Hematopoietic multipotent progenitor cell treated with erythropoietin and hydrocortisone succinate and interleukin-3 and kit ligand, for 6 days (in vitro differentiated cells): Measurements from ENCODE around the gene SUSD4.

ENCODE experiments used
- DNase-seq: peaks from one replicate; pipeline ENCODE4 v3.0.0-alpha.2; 2015

SUSD4 gene

GRCh38 chr1:223248001-223248769 is 115.8 kb downstream of the SUSD4 start:
- no peak for DNase-seq

DNA sequence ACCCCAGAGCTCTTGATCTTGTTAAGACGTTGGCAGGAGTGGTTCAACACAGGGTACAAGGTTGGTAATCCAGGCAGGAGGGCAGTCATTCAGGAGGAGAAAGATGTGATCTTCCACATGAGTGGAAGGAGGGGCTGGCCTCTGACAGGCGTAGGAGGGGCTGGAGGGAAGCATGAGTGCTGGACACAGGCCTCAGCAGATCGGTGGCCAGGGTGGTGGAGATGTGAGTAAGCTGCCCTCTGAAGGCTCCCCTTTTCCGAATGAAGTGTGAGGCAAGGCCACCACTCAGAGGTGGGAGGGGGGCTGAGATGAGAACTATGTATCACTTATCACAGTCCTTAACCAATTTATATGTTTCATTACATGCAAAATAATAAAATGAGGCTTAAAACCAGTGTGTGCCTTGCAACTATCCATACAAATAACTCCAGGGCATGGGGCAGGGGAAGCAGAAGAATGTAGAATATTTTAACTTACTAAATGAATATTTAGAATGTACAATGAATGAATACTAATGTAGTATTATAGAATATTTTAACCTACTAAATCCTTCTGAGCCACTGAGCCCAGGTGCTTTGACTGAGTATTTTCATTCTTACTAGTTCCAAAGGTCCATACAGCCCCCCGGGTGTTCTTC is 117.4 kb downstream of the SUSD4 start:
- DNase-seq, result no peak

- DNase-seq, result no peak
Measured at GRCh38 chr1:223245983-223246382, 118.0 kb downstream of the SUSD4 start.

DNA sequence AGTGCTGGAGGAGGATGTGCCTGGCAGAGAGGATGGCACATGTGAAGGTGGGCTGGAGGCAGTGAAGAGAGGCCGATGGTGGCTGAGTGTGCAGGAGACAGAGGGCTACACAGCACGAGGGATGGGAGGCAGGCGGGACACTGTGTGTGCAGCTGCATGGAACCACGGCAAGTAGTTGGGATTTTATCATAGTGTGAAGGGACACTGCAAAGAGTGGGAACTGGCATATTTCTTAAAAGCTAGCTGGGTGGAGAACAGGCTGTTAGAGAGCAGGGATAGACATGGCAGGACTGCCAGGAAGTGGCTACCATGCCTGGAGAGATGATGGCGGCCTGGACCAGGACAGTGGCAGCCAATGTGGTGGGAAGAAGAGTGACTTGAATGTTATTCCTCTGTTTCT is 118.6 kb downstream of the SUSD4 start:
- no peak for DNase-seq

DNA sequence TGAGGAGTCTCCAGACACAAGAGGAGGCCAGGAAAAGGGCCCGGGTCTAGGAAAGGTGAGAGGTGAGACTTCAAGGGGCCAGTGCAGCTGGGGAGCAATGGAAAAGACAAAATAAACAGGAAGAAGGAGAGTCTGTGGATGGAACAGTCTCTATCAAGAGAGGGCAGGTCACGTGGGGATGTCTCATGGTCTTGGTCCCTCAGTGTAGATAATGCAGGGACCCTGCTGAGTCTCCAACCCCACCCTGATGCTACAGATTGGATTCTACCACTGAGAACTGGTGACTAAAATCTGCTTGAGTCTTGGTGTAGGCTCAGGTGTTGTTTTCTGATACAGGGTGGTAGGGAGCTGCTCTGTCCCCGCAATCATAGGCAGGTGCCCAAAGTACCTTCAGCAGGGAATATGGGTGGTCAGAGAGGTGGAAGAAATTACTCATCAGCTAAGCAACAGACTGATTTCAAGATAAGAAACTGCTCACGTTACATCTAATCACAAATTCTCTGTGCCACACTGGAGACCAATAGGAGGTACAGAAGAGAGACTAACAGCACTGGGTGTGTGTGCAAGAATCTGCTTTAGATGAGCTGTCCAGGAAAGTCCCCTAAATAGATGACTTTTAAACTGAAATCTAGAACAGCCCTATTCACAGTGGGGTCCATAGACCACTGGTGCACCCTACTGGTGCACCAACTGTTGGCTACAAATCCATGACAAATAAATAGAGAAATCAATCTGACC is 119.4 kb downstream of the SUSD4 start:
- DNase-seq, result peak; percentile 34

DNA sequence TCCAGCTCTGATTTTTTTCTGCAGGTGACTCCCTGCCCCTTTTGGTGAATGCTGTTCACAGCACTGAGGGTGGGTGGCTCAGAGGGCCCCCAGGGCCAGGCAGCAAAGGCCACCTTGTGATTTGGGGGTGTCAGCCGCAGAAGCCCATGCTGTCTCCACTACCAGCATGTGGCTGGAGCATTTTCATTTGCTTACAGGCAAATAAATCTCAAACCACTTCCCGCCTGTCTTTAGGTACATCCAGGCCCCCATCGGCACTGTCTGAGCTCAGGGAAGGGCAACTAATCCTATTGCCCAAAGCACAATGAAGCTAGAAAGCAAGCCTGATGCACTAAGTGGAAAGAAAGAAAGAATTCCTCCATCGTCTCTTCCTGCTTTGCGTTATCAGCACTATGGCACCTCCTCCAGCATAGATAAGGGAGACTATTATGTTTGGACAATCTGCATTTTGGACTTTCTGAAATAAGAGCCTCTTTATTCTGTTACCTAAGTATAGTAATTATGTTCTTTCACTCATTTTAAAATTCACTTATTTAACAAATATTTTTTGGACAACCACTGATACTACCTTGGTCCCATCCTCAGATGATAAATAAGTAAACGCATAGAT is 120.4 kb downstream of the SUSD4 start:
- no peak for DNase-seq

DNA sequence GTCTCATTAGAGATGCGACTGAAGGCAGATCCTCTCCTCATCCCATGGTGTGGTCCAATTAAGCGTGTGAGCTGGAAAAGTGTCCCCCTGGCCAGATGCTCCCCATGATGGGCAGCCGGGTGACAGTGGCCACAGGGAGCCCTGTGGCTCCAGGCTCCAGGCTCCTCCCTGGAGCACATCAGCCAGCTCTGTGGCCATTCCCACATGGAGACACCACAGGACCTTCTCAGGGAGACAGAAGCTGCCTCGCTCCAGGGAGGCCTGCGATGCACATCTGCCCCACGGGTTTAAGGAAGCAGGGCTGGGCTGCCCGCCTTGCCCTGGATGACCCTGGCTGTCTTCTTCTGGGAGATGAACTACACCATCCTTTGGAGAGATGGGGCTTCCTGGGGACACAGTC is 121.0 kb downstream of the SUSD4 start:
- no peak for DNase-seq

DNA sequence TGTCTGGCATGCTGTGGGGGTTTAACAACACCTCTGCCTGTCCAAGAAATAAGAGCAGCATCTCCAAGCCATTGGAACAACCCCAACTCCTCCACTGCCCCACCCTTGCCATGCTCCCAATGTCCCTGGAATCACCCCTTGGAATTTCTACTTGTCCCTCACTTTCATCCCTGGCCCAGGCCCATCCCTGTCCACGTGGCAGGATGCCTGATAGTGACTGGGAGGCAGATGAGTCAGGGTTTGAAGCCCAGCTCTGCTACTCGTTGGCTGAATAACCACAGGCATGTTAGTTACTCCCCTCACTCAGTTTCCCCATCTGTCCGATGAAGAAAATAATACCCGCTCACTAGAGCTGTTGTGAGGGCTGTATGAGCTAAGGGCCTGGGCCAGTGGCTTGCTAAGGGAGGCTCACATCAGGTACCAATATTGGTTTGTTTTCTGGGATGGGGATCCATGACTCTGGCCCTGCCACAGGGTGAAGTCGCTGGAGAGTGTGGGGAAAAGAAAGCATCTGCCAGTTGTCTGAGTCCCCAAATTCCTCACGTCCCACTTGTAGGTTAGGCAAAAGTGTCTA is 121.5 kb downstream of the SUSD4 start:
- no peak for DNase-seq

GRCh38 chr1:223240122-223240521 is 123.9 kb downstream of the SUSD4 start:
- DNase-seq, result no peak

DNA sequence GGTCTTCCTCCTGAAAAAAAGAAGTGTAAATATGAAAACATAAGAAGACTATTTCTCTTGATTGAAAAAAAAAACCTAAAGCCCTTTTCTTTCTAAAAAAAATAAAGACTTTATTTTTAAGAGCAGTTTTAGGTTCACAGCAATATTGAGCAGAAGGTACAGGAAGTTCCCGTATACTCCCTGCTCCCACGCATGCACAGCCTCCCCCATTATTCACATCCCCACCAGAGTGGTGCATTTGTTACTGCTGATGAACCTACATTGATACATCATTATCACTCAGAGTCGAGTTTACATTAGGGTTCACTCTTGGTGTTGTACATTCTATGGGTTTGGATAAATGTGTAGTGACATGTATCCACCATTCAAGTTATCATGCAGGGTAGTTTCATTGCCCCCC is 128.9 kb downstream of the SUSD4 start:
- no peak for DNase-seq

DNA sequence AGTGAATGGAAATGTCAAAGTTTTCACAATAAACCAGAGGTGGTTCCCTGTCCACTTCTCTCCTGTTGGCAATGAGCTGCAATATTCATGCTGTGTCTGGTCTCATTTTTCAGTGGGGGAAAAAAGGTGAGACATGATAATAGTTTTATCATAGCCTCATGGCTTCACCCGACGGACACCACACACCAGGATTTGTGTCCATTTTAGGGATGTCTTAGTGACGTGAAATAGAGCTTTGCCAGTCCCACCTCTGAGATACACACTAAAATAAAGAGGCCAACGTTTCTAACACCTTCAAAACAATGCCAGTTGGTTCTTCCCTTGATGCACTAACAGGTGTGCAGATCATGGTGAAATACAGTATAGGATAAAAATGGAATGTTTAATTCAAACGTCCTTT is 129.4 kb downstream of the SUSD4 start:
- DNase-seq, result no peak

DNA sequence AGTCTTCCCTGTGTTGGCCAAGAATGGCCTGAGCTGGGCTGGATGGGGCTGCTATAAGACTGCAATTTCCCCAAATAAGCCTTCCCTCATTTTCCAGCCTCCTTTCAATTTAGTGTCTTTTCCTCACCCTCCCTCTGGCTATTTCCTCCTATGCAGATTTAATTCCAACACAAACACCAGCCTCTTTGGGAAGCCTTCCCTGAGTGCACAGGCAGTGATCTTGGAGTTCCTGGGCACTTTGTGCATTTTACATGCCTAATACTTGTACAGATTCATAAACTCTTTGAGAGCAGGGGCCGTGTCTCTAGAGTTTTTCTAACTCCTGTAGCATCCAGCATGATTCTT is 129.8 kb downstream of the SUSD4 start:
- DNase-seq, result no peak

DNA sequence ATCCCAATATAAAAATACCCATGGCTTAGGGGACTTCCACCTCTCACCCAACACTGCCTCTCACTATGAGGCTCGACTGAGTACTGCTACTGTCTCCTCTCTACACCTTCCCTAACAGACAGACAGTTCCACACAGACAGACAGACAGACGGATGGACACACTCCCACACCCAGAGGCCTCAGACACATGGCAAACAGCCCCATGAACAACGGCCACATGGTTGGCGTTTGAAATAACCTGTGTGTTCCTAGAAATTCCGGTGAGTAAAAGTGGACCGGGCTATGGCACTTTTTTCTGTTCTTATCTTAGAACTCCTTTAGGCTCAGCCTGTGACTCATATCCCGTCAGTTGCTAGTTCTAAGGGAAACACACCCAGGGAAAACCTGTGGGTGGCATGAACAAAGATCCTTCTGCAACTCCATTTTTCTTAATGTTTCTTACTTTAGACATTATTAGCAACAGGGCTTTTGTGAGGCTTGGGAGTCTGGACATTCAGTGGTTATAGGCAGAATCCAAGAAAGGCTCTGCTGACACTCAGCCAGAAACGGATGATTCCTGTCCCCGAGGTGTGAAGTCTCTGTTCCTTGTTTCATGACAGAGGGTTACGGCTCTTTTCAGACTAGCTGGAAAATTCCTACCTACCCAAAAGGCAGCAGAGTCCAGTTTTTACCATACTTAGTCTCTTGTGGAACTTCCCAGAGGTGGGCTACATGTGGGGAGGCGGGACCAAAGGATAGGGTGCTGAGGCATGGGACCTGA is 130.4 kb downstream of the SUSD4 start:
- peak; percentile 52 for DNase-seq

DNA sequence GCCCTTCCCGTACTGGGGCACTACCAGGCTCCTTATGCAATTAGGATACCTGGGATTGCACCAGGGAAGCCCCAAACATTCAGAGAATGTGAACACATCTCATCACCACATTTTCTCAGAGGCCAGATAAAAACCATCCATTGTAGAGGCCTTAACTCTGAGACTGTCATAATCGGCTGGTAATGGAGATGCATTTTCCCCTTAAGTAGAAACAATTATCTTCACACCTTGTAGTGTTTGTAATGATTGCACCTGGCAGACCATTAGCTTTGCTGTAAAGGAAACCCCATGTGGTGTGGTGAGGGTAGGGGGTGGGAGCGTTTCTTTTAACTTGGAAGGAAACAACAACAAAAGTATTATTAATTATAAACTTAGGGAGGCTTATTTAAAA is 131.0 kb downstream of the SUSD4 start:
- no peak for DNase-seq

GRCh38 chr1:223231581-223231980 is 132.4 kb downstream of the SUSD4 start:
- DNase-seq, result no peak

- no peak for DNase-seq
Measured at GRCh38 chr1:223231011-223231572, 132.9 kb downstream of the SUSD4 start.

GRCh38 chr1:223230161-223230881 is 133.7 kb downstream of the SUSD4 start:
- peak; percentile 36 for DNase-seq

GRCh38 chr1:223229756-223230155 is 134.2 kb downstream of the SUSD4 start:
- peak; percentile 4 for DNase-seq

- no peak for DNase-seq
Measured at GRCh38 chr1:223228931-223229528, 134.9 kb downstream of the SUSD4 start.

- DNase-seq, result no peak
Measured at GRCh38 chr1:223228201-223228600, 135.8 kb downstream of the SUSD4 start.
